Ishikawa (cell line): ENCODE results near the gene WHRN.

Source experiments
- CEBPB ChIP-seq: IDR thresholded peaks from 2 replicates; pipeline ENCODE4 v1.6.1; 2012
- CREB1 ChIP-seq: IDR thresholded peaks from 2 replicates; pipeline ENCODE4 v1.6.1; 2012; ENCODE audit warnings: low read depth
- EGR1 ChIP-seq: IDR thresholded peaks from 2 replicates; pipeline ENCODE4 v1.6.1; 2012
- EP300 ChIP-seq: IDR thresholded peaks from 2 replicates; pipeline ENCODE4 v1.6.1; 2012; ENCODE audit warnings: borderline replicate concordance
- TF ChIP-seq, protein P1 (sequence below): IDR thresholded peaks from 2 replicates; pipeline ENCODE4 v1.6.1; 2012; ENCODE audit warnings: low read depth, mild to moderate bottlenecking
- TF ChIP-seq, protein P2 (sequence below): IDR thresholded peaks from 2 replicates; pipeline ENCODE4 v1.6.1; 2012

DNA sequence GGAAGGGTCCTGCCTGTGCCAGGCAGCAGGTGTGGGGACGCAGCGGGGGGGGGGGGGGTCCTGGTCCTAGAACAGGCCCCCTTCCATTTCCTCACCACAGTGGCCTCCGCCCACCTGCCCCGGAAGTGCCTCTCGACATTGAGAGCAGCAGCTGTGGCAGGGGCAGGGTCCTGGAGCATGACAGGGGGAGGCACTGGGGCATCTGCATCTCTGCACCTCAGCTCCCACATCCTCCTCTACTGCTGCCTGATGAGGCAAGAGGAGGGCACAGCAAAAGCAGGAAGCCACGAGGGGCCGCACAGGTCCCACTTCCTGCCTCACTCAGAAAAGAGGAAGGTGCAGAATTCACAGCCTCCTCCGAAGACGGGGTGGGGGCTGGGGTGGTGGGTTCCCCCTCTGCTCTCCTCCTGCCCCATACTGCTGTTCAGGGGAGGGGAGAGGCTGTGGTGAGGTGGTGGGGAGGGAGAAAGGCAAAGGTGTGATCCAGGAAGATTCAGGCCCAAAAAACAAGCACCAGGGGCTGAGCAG, 132.3 kb downstream of the WHRN start:
- TF ChIP-seq CEBPB (no peak), EGR1 (no peak), CREB1 (no peak), EP300 (no peak)
- TF ChIP-seq, protein P1, sequence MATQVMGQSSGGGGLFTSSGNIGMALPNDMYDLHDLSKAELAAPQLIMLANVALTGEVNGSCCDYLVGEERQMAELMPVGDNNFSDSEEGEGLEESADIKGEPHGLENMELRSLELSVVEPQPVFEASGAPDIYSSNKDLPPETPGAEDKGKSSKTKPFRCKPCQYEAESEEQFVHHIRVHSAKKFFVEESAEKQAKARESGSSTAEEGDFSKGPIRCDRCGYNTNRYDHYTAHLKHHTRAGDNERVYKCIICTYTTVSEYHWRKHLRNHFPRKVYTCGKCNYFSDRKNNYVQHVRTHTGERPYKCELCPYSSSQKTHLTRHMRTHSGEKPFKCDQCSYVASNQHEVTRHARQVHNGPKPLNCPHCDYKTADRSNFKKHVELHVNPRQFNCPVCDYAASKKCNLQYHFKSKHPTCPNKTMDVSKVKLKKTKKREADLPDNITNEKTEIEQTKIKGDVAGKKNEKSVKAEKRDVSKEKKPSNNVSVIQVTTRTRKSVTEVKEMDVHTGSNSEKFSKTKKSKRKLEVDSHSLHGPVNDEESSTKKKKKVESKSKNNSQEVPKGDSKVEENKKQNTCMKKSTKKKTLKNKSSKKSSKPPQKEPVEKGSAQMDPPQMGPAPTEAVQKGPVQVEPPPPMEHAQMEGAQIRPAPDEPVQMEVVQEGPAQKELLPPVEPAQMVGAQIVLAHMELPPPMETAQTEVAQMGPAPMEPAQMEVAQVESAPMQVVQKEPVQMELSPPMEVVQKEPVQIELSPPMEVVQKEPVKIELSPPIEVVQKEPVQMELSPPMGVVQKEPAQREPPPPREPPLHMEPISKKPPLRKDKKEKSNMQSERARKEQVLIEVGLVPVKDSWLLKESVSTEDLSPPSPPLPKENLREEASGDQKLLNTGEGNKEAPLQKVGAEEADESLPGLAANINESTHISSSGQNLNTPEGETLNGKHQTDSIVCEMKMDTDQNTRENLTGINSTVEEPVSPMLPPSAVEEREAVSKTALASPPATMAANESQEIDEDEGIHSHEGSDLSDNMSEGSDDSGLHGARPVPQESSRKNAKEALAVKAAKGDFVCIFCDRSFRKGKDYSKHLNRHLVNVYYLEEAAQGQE, result no peak
- TF ChIP-seq, protein P2, sequence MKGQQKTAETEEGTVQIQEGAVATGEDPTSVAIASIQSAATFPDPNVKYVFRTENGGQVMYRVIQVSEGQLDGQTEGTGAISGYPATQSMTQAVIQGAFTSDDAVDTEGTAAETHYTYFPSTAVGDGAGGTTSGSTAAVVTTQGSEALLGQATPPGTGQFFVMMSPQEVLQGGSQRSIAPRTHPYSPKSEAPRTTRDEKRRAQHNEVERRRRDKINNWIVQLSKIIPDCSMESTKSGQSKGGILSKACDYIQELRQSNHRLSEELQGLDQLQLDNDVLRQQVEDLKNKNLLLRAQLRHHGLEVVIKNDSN, result no peak
